Non-pigmented ciliary epithelial cell (primary cell): ENCODE results near the gene DCAF8L2.
"Not testable (repeated sequence)": the region's sequence is repeated elsewhere in the genome, so short reads cannot be mapped to it uniquely, and the experiment has no call there.

Experiments
- DNase-seq: peaks from one replicate; pipeline ENCODE4 v3.0.0-alpha.2; 2010; ENCODE audit warnings: low read depth

The DCAF8L2 gene

GRCh38 chrX:27590044-27590443 lies at the start of gene DCAF8L2:
TSS of gene DCAF8L2 (plus strand) at chrX:27590344. CDS start at chrX:27746896, 156,552 bp downstream.
- DNase-seq: no peak

- DNase-seq: not testable (repeated sequence)
Observed at GRCh38 chrX:27541161-27541560, 49.0 kb upstream of the DCAF8L2 start.

- DNase-seq: no peak
Observed at GRCh38 chrX:27548624-27549023, 41.5 kb upstream of the DCAF8L2 start.

DNA sequence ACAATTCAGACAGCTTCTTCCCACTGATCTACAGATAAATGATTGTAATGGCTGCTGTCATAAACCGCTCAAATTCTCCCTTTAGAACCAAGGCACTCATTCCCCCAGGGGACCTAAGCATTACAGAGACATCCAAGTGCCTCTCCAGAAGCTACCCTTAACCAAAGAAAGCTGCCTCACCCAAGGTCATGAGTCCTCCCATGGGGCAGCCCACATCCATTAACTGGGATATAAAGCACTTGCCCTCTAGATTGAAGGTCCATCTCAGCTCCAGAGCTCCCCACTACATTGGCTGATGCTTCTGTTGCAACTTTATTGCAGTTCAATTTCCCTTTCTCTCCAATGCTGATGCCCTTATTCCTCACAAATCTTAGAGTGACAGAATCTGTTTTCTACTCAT lies 40.5 kb upstream of the DCAF8L2 start:
- no peak for DNase-seq

DNA sequence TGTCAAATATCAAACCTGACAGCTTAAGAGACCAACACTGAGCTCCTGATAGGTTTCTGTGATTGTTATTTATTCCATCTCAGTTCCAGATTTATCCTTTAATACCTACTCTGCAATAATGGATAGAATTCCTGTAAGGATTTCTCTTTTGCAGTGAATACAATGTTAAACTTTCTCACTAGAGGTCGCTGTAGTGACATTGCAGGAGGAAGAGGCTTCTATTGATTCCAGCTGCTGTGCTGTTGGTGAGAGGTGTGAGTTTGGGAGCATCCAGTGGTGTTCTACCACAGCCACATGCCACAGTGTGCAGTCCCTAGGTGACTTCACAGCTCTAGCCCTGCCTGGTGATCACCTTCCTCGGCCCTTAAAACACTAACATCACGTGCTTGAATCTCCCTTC lies 34.6 kb upstream of the DCAF8L2 start:
- no peak for DNase-seq

DNA sequence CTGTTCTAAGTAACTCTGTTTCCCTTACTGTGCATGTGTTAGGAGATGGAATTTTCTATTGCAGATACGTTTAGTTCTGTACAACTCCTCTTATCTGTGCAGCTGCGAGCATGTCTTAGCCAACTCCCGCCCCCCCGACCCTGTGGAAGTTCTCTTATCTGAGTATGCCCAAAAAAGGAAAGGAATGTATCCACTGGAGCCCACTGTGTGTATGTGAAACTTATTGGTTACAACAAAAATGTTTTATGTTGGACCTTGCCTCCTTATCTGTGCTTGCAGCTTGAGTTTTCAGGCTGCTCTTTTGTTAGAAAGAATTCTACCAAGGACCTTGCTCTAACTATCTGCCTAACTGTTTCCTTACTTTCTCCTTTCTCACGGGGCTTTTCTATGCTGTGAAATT lies 24.2 kb upstream of the DCAF8L2 start:
- no peak for DNase-seq

DNA sequence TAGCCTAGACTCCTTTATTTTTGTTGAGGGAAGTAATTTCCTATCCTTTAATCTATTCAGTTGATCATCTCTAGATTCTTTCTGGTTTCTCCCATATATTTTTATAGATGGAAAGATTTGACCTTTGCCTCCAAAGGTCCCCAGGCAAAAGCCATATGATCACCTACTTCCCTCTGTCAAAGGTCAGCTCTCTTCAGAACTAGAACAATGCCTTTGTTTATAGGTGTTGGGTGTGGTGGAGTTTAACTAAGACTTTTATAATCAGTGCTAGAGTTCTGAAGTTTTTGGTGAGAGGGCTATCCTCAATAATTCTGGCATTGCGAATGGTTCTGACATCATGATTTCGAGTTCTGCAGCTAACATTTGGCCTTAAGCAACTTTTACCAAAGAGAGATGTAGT lies 19.0 kb upstream of the DCAF8L2 start:
- no peak for DNase-seq

GRCh38 chrX:27575565-27575964 lies 14.6 kb upstream of the DCAF8L2 start:
- DNase-seq: no peak

GRCh38 chrX:27583976-27584375 lies 6.2 kb upstream of the DCAF8L2 start:
- DNase-seq: no peak

GRCh38 chrX:27591938-27592337 lies 1.8 kb downstream of the DCAF8L2 start:
- no peak for DNase-seq

GRCh38 chrX:27597508-27597907 lies 7.4 kb downstream of the DCAF8L2 start:
- DNase-seq: no peak

- no peak for DNase-seq
Observed at GRCh38 chrX:27598312-27598711, 8.2 kb downstream of the DCAF8L2 start.

DNA sequence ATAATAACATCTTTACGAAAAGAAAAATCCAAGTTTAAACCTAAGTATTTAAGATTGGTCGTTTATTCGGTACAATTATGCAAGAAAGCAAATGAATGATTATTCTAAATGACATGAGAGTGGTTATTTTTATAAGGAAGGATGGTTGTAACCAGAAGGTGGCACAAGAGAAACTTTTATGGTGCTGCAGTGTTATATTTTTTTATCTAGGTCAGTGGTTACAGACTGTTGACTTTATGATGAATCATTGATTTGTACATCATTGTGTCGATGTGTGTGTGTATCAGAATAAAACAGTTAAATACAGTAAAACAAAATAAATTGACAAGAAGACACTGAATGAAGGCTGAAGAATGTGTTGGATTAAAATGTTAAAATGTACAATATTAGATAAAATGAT lies 9.8 kb downstream of the DCAF8L2 start:
- DNase-seq: no peak

DNA sequence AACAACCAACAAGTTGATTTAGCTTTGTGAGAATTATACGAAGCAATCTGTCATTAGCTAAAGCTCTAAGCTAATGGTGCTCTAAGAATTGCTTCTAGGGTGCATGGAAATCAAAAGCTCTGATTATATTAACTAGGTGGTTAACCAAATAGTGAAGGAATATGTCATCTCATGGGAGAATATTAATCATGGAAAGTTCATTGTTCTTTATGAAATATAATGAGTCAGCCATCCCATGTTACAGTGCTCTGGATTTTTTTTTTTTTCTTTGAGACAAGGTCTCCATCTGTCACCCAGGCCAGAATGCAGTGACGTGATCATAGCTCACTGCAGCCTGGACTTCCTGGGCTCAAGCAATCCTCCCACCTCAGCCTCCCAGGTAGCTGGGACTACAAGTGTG lies 10.5 kb downstream of the DCAF8L2 start:
- DNase-seq: no peak

GRCh38 chrX:27608671-27609070 lies 18.5 kb downstream of the DCAF8L2 start:
- no peak for DNase-seq

DNA sequence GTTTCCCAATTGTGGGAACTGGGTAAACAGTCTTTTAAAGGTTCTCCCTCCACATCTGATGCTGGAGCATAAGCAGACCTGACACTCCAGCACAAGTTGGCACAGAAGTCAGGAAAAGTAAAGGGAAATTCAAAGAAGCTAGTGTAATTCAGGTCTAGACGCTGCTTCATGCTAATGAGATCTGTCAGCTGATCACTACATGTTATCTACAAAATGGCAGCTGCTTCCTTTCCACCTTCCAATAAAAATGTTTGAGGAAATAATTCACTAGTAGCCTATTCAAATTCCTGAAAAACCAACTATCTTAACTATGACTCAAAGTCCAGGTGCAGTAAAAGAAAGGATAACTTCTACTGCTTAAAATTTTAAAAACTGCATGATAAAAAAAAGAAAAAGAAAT lies 29.3 kb downstream of the DCAF8L2 start:
- no peak for DNase-seq

- no peak for DNase-seq
Observed at GRCh38 chrX:27619975-27620374, 29.8 kb downstream of the DCAF8L2 start.

DNA sequence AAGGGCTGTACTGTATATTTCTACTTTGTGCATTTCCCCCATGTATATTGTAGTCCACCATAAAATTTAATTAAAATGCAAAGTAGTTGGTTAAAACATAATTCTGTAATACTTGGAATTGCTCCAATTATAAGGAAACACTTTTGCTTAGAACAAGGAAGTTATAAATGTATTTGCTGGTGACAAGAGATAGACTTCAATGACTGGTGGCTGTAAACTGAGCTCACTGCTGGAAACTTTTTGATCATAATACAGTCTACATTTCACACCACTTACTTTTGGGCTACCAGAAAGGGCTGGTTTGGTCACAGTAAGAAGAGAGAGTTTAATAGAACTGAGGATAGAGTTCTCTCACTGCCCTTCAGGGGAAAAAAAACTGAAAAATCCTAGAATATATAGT lies 32.7 kb downstream of the DCAF8L2 start:
- no peak for DNase-seq

- no peak for DNase-seq
Observed at GRCh38 chrX:27626066-27626465, 35.9 kb downstream of the DCAF8L2 start.

DNA sequence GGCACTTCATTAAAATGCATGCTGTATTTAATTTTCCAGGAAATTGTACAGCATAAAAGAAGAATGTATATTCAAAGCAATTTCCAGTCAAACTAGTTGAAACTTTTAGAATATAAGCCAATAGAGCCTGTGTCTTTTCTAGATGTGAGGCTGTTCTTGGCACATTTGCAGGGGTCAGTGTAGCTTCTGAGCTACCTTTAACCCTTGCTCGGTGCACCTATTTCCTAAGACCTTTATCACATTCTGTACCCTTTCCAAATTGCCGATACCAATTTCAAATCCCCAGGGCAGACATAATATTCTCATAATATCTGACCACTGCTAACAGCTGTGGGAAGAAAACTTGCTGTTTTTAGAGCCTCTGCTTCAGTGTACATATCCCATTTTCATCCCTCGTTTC lies 43.2 kb downstream of the DCAF8L2 start:
- DNase-seq: no peak

GRCh38 chrX:27656581-27656980 lies 66.4 kb downstream of the DCAF8L2 start:
- DNase-seq: no peak

- no peak for DNase-seq
Observed at GRCh38 chrX:27660878-27661277, 70.7 kb downstream of the DCAF8L2 start.

GRCh38 chrX:27671234-27671633 lies 81.1 kb downstream of the DCAF8L2 start:
- DNase-seq: no peak

GRCh38 chrX:27674491-27674890 lies 84.3 kb downstream of the DCAF8L2 start:
- no peak for DNase-seq

DNA sequence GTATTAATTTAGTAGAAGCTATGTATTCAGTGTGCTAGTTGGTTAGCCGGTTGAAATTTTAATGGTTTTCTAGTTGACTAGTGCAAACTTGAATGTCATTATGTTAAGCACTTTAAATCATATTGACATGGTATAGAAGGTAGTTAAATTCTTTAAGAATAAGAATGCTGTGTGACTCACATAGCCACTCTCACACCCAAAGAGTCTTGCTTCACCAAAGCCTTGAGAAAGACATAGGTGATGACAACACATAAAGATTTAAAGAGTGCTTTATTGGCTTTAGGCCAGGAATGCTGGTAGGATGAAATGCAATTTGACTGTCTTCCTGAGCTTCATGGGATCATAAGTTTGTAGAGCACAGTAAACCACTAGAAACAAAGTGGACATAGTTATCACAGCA lies 85.3 kb downstream of the DCAF8L2 start:
- DNase-seq: no peak
